H1 (cell line): ENCODE measurements around the gene TRIM15. TPM values are rescaled to one million over a fixed set of nuclear protein-coding genes. Genes with fewer than 3 reads are reported as not detected.

ENCODE experiments used
- GABPA ChIP-seq: IDR thresholded peaks from 2 replicates; pipeline ENCODE4 v1.6.1; 2011; ENCODE audit warnings: mild to moderate bottlenecking, low read length, moderate library complexity, borderline replicate concordance; ENCODE audit not compliant: insufficient read depth
- HDAC2 ChIP-seq, 2 experiments: fragments of 300-600 bp in 1 of 2; sonication (generic) in 1 of 2; IDR thresholded peaks; 2 replicates each; pipeline ENCODE4 v1.6.1; 2011 to 2012; ENCODE audit warnings: low read depth in 2 of 2, low read length in 2 of 2, mild to moderate bottlenecking in 2 of 2, moderate library complexity in 2 of 2, borderline replicate concordance in 1 of 2, inconsistent platforms in 1 of 2
- HDAC6 ChIP-seq: IDR thresholded peaks from one replicate; pipeline ENCODE4 v1.7.1; 2012; ENCODE audit warnings: low read depth, mild to moderate bottlenecking, inconsistent platforms, low read length, moderate library complexity
- JUN ChIP-seq: IDR thresholded peaks from 2 replicates; pipeline ENCODE4 v1.6.1; 2011; ENCODE audit warnings: low read depth, mild to moderate bottlenecking, improper control_type of control experiment, low read length
- SAP30 ChIP-seq: fragments of 300-600 bp; sonication (generic); IDR thresholded peaks from 2 replicates; pipeline ENCODE4 v1.7.1; 2012; ENCODE audit warnings: low read length, moderate library complexity, mild to moderate bottlenecking, inconsistent platforms; ENCODE audit not compliant: insufficient read depth, insufficient replicate concordance
- polyA plus RNA-seq, 7 experiments: library from polyadenylated mRNA; depleted of rRNA in 3 of 7; stranded (reverse) in 5 of 7; unstranded in 2 of 7; fragments of >200 nt in 5 of 7; fragments of 200-250 nt in 2 of 7; gene quantifications; 1 replicate in 5 of 7; 2 replicates in 1 of 7; 4 replicates in 1 of 7; pipeline versions ENCODE4 v1.2.1 to v1.2.3, GENCODE V29; 2011 to 2013; ENCODE audit warnings: missing spikeins in 2 of 7, mixed read lengths in 2 of 7
- total RNA-seq: library from RNA; stranded (reverse); fragmentation: NEBNext Ultra II Directional; extraction: Animal tissue kit (Norgen Biotek cat#: 25700); gene quantifications from 2 replicates; pipeline ENCODE4 v1.2.1, GENCODE V29; 2021
- TF ChIP-seq, protein P1 (sequence below): fragments of 300-600 bp; sonication (generic); IDR thresholded peaks from 2 replicates; pipeline ENCODE4 v1.7.1; 2012; ENCODE audit warnings: low read length, moderate library complexity, mild to moderate bottlenecking, inconsistent platforms; ENCODE audit not compliant: insufficient replicate concordance
- TF ChIP-seq, protein P2 (sequence below), 3 experiments: IDR thresholded peaks; 1 replicate in 2 of 3; 2 replicates in 1 of 3; pipeline versions ENCODE4 v1.5.1 to v1.6.1; 2011; ENCODE audit warnings: low read length in 3 of 3, mild to moderate bottlenecking in 3 of 3, inconsistent platforms in 2 of 3, low read depth in 1 of 3, moderate library complexity in 1 of 3; ENCODE audit not compliant: insufficient read depth in 1 of 3; ENCODE audit errors: control extremely low read depth in 1 of 3

TRIM15 gene
- total and polyA plus RNA-seq, 2 of the 8 experiments (the other 6 are each of a cell fraction or from before 2014, with no cell fraction given): 0.18 to 0.48 TPM

DNA sequence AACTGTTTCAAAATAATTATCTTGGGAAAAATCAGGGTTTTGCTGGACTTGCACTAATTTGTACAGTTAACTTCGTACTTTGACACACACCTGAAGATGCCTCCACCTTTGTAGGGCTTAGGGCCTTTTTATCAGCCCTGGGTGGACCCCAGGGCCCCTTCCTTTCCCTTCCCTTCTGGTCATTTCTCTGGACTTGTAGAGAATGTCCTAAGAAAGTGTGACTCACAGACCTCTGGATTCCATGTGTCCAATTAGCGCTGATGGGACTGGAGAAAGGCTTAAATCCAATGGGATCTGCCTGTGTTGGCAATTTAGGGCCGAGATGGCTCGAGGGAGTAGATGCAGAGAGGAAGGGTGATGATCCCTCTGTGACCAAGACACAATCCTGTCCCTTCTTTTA lies 9.3 kb downstream of the TRIM15 start (continued):
- TF ChIP-seq, protein P1, sequence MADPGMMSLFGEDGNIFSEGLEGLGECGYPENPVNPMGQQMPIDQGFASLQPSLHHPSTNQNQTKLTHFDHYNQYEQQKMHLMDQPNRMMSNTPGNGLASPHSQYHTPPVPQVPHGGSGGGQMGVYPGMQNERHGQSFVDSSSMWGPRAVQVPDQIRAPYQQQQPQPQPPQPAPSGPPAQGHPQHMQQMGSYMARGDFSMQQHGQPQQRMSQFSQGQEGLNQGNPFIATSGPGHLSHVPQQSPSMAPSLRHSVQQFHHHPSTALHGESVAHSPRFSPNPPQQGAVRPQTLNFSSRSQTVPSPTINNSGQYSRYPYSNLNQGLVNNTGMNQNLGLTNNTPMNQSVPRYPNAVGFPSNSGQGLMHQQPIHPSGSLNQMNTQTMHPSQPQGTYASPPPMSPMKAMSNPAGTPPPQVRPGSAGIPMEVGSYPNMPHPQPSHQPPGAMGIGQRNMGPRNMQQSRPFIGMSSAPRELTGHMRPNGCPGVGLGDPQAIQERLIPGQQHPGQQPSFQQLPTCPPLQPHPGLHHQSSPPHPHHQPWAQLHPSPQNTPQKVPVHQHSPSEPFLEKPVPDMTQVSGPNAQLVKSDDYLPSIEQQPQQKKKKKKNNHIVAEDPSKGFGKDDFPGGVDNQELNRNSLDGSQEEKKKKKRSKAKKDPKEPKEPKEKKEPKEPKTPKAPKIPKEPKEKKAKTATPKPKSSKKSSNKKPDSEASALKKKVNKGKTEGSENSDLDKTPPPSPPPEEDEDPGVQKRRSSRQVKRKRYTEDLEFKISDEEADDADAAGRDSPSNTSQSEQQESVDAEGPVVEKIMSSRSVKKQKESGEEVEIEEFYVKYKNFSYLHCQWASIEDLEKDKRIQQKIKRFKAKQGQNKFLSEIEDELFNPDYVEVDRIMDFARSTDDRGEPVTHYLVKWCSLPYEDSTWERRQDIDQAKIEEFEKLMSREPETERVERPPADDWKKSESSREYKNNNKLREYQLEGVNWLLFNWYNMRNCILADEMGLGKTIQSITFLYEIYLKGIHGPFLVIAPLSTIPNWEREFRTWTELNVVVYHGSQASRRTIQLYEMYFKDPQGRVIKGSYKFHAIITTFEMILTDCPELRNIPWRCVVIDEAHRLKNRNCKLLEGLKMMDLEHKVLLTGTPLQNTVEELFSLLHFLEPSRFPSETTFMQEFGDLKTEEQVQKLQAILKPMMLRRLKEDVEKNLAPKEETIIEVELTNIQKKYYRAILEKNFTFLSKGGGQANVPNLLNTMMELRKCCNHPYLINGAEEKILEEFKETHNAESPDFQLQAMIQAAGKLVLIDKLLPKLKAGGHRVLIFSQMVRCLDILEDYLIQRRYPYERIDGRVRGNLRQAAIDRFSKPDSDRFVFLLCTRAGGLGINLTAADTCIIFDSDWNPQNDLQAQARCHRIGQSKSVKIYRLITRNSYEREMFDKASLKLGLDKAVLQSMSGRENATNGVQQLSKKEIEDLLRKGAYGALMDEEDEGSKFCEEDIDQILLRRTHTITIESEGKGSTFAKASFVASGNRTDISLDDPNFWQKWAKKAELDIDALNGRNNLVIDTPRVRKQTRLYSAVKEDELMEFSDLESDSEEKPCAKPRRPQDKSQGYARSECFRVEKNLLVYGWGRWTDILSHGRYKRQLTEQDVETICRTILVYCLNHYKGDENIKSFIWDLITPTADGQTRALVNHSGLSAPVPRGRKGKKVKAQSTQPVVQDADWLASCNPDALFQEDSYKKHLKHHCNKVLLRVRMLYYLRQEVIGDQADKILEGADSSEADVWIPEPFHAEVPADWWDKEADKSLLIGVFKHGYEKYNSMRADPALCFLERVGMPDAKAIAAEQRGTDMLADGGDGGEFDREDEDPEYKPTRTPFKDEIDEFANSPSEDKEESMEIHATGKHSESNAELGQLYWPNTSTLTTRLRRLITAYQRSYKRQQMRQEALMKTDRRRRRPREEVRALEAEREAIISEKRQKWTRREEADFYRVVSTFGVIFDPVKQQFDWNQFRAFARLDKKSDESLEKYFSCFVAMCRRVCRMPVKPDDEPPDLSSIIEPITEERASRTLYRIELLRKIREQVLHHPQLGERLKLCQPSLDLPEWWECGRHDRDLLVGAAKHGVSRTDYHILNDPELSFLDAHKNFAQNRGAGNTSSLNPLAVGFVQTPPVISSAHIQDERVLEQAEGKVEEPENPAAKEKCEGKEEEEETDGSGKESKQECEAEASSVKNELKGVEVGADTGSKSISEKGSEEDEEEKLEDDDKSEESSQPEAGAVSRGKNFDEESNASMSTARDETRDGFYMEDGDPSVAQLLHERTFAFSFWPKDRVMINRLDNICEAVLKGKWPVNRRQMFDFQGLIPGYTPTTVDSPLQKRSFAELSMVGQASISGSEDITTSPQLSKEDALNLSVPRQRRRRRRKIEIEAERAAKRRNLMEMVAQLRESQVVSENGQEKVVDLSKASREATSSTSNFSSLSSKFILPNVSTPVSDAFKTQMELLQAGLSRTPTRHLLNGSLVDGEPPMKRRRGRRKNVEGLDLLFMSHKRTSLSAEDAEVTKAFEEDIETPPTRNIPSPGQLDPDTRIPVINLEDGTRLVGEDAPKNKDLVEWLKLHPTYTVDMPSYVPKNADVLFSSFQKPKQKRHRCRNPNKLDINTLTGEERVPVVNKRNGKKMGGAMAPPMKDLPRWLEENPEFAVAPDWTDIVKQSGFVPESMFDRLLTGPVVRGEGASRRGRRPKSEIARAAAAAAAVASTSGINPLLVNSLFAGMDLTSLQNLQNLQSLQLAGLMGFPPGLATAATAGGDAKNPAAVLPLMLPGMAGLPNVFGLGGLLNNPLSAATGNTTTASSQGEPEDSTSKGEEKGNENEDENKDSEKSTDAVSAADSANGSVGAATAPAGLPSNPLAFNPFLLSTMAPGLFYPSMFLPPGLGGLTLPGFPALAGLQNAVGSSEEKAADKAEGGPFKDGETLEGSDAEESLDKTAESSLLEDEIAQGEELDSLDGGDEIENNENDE: no peak
- no peak for TF ChIP-seq HDAC6
- TF ChIP-seq, protein P2, sequence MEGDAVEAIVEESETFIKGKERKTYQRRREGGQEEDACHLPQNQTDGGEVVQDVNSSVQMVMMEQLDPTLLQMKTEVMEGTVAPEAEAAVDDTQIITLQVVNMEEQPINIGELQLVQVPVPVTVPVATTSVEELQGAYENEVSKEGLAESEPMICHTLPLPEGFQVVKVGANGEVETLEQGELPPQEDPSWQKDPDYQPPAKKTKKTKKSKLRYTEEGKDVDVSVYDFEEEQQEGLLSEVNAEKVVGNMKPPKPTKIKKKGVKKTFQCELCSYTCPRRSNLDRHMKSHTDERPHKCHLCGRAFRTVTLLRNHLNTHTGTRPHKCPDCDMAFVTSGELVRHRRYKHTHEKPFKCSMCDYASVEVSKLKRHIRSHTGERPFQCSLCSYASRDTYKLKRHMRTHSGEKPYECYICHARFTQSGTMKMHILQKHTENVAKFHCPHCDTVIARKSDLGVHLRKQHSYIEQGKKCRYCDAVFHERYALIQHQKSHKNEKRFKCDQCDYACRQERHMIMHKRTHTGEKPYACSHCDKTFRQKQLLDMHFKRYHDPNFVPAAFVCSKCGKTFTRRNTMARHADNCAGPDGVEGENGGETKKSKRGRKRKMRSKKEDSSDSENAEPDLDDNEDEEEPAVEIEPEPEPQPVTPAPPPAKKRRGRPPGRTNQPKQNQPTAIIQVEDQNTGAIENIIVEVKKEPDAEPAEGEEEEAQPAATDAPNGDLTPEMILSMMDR (IDR thresholded peaks at IDR 0.05; ENCODE audit: control extremely low read depth in 1 of 3, insufficient read depth in 1 of 3, low read depth in 1 of 3, low read length in 3 of 3): no peak
- TF ChIP-seq JUN: no peak
- TF ChIP-seq GABPA: no peak
- no peak for TF ChIP-seq HDAC2 (IDR thresholded peaks at IDR 0.05; ENCODE audit: borderline replicate concordance in 1 of 2, low read depth in 2 of 2, low read length in 2 of 2)
- no peak for TF ChIP-seq SAP30
